Lower lobe of right lung (tissue), 2 donors: Measurements from ENCODE around the gene UNKL. TPM values are rescaled to one million over a fixed set of nuclear protein-coding genes. Genes with fewer than 3 reads are reported as not detected.

Source experiments
- ATAC-seq, 2 donors: fragments of 200-7000 bp; cut with Tn5 transposase; one replicate each; pipeline ENCODE4 v1.9.1; 2020 to 2022; ENCODE audit warnings: mild to moderate bottlenecking in 2 of 2, moderate library complexity in 2 of 2
- DNase-seq: peaks from one replicate; pipeline ENCODE4 v3.0.0-alpha.2; 2020
- H3K27ac ChIP-seq: fragments of 200-600 bp; one replicate; pipeline ENCODE4 v1.8.0; 2022
- H3K27me3 ChIP-seq: fragments of 200-600 bp; one replicate; pipeline ENCODE4 v1.8.0; 2022; ENCODE audit warnings: low read depth
- H3K36me3 ChIP-seq: fragments of 200-600 bp; one replicate; pipeline ENCODE4 v1.8.0; 2022; ENCODE audit warnings: mild to moderate bottlenecking
- H3K4me1 ChIP-seq: fragments of 200-600 bp; one replicate; pipeline ENCODE4 v1.8.0; 2022
- H3K4me3 ChIP-seq: fragments of 200-600 bp; one replicate; pipeline ENCODE4 v1.8.0; 2022; ENCODE audit warnings: mild to moderate bottlenecking
- H3K9me3 ChIP-seq: fragments of 200-600 bp; one replicate; pipeline ENCODE4 v1.8.0; 2022
- CTCF ChIP-seq: fragments of 200-600 bp; IDR thresholded peaks from one replicate; pipeline ENCODE4 v1.8.0; 2022; ENCODE audit warnings: antibody characterized with exemption, mild to moderate bottlenecking
- intact Hi-C: fragments of 100-400 bp; cut with DNase I; formaldehyde crosslinking; loops from one replicate; pipeline ENCODE4 v1.11.0; 2022
- total RNA-seq: library from RNA; stranded (reverse); fragmentation: NEBNext Ultra II Directional; extraction: Animal tissue kit (Norgen Biotek cat#: 25700); gene quantifications from one replicate; pipeline ENCODE4 v1.2.1, GENCODE V29; 2021
- donor health status: DM: no; HTN: yes; CAD: no; lungs with severe emphysema.

UNKL gene
- total RNA-seq, 1 donor from 2014 or later = 23.1 TPM

GRCh38 chr16:1420111-1420539 is 5.6 kb upstream of the UNKL start:
- intact Hi-C loops = no loop called here

GRCh38 chr16:1416521-1416941 is 2.0 kb upstream of the UNKL start:
- intact Hi-C loops = no loop called here
- Histone ChIP-seq H3K27ac (no peak overlapping the region), H3K4me1 (peaks cover 38% of the 10 kb centered on the region), H3K4me3 (no peak overlapping the region), H3K9me3 (no peaks in the 10 kb centered on the region), H3K36me3 (peaks cover 16% of the 10 kb centered on the region), H3K27me3 (no peaks in the 10 kb centered on the region)
- DNase-seq (no peak), ATAC-seq (no peak)
- no peak for TF ChIP-seq CTCF

More at GRCh38 chr16:1420111-1420539, 5.6 kb upstream of the UNKL start:
- H3K9me3 ChIP-seq = no peaks in the 10 kb centered on the region
- no peak for TF ChIP-seq CTCF
- H3K36me3 ChIP-seq = no peaks in the 10 kb centered on the region
- H3K27ac ChIP-seq = peak overlapping the region; percentile 95
- DNase-seq = no peak
- peak; percentile 8 to 15 for ATAC-seq
- H3K27me3 ChIP-seq = no peaks in the 10 kb centered on the region
- peak overlapping the region; percentile 97 for H3K4me3 ChIP-seq
- H3K4me1 ChIP-seq = peaks cover 18% of the 10 kb centered on the region

GRCh38 chr16:1413684-1414531 is 596 bp downstream of the UNKL start:
- TF ChIP-seq CTCF = peak; percentile 72
- peaks cover 37% of the 10 kb centered on the region for H3K36me3 ChIP-seq
- DNase-seq (peak; percentile 79), ATAC-seq (peak; percentile 65)
- peak overlapping the region; percentile 84 for H3K4me3 ChIP-seq
- H3K4me1 ChIP-seq = peaks cover 22% of the 10 kb centered on the region
- intact Hi-C loops = no loop called here
- no peaks in the 10 kb centered on the region for H3K9me3 ChIP-seq
- H3K27me3 ChIP-seq = no peaks in the 10 kb centered on the region
- peak overlapping the region; percentile 86 for H3K27ac ChIP-seq

GRCh38 chr16:1412847-1413246 is 1.7 kb downstream of the UNKL start:
- ATAC-seq (no peak), DNase-seq (no peak)
- no peak for TF ChIP-seq CTCF
- Histone ChIP-seq H3K27me3 (no peaks in the 10 kb centered on the region), H3K27ac (no peak overlapping the region), H3K4me3 (no peak overlapping the region), H3K36me3 (peaks cover 37% of the 10 kb centered on the region), H3K4me1 (peaks cover 33% of the 10 kb centered on the region), H3K9me3 (no peaks in the 10 kb centered on the region)
- intact Hi-C loops = no loop called here

GRCh38 chr16:1408171-1408837 is 6.2 kb downstream of the UNKL start:
- Histone ChIP-seq H3K27ac (peak overlapping the region; percentile 49), H3K9me3 (no peaks in the 10 kb centered on the region), H3K4me1 (peaks cover 26% of the 10 kb centered on the region), H3K27me3 (no peaks in the 10 kb centered on the region), H3K36me3 (peaks cover 69% of the 10 kb centered on the region), H3K4me3 (peak overlapping the region; percentile 55)
- ATAC-seq (peak; percentile 97), DNase-seq (peak; percentile 94)
- intact Hi-C loops = no loop called here
- TF ChIP-seq CTCF = no peak
